Middle frontal gyrus (tissue), 1 donor: ENCODE data around the gene PINK1.

Experiments
- DNase-seq: peaks from one replicate; pipeline ENCODE4 v3.0.0-alpha.2; 2015; ENCODE audit warnings: low spot score; ENCODE audit errors: extremely low spot score

Gene PINK1

DNA sequence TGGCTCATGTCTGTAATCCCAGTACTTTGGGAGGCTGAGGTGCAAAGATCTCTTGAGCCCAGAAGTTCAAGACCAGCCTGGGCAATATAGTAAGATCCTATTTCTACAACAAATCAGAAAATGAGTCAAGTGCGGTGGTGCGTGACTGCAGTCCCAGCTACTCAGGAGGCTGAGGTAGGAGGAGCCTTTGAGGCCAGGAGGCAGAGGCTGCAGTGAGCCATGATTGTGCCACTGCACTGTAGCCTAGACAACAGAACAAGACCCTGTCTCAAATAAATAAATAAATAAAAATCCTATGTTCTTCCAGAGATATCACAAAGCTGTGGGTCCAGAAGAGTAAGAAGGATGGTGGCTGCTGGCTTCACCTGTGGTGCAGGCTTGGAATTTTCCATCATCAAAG is 22.3 kb upstream of the PINK1 start:
- no peak for DNase-seq

DNA sequence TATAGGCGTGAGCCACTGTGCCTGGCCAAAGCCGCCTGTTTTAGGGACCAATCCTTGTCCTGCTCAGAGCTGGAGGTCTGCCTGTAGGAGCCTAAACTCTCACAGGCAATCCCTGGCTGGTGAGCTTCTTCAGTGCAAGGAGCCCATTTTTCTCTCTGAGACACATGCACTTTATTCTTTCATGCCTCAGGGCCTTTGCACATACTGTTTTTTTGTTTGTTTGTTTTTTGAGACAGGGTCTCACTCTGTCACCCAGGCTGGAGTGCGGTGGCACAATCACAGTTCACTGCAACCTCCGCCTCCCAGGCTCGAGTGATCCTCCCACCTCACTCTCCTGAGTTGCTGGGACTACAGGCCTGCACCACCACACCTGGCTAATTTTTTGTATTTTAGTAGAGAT is 21.6 kb upstream of the PINK1 start:
- no peak for DNase-seq

DNA sequence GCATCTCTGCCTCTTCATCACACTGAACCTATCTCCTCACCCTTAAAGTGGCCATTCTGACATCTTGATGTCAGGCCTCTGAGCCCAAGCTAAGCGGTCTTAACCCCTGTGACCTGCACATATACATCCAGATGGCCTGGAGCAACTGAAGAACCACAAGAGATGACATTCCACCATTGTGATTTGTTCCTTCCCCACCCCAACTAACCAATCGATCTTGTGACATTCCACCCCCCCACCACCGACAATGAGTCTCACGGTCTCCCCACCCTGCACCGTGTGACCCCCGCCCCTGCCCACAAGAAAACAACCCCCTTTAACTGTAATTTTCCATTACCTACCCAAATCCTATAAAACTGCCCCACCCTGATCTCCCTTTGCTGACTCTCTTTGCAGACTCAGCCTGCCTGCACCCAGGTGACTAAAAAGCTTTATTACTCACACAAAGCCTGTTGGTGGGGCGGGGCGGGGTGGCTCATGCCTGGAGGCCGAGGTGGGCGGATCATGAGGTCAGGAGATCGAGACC is 21.0 kb upstream of the PINK1 start:
- no peak for DNase-seq

DNA sequence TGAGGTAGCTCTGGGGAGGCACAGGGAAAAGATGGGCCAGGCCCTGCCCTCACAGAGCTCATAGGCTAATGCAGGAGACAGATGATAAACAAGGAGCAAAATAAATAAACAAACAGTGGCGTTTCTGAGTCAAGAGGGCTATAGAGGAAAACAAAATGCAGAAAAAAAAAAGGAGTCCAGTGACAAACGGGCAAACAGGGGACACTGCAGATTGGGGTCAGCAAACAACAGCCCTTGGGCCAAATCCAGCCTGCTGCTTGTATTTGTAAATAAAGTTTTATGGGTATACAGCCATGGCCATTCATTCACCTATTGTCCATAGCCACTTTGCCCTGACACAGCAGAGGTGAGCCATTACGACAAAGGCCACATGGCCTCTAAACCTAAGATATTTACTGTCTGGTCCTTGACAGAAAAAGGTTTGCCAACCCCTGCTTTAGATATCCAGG is 19.1 kb upstream of the PINK1 start:
- DNase-seq = no peak

DNA sequence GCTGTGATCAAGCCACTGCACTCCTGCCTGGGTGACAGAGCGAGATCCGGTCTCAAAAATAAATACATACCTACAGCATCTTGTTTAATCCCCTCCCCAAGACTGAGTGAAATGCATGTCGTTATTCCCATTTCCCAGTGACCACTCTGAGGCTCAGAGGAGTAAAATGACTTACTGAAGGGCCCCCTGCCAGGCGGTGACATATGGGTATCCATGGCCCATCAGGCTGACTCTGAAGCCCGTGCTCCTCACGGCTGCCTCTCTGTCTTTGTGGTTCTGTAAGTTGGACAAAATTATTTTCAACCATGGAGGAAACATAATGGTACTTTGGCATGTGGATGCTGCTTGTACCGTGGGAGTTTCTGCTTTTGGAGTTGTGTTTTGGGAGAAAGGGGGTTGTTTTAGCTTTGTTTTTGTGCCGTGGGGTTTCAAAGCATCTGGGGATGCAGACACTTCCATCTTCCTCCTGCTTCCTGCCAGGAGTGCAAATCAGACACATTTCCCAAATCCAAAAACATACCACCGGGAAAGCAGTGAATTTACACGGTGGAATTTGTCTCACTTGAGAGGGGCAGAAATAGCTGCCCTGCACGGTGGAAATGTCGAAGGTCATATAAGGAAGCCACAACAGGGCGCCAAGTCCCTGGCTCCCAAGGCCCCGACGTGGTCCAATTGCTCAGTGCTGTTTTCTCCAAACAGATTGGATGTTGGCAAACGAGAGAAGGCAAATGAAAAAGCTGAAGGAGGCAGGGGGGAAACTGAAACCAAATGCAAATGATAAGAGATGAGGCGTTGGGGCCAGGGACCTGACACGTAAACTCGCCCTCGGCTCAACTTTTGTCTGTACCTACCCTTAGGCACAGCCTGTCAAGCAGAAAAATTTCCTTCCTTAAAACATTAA is 17.1 kb upstream of the PINK1 start:
- DNase-seq = no peak

DNA sequence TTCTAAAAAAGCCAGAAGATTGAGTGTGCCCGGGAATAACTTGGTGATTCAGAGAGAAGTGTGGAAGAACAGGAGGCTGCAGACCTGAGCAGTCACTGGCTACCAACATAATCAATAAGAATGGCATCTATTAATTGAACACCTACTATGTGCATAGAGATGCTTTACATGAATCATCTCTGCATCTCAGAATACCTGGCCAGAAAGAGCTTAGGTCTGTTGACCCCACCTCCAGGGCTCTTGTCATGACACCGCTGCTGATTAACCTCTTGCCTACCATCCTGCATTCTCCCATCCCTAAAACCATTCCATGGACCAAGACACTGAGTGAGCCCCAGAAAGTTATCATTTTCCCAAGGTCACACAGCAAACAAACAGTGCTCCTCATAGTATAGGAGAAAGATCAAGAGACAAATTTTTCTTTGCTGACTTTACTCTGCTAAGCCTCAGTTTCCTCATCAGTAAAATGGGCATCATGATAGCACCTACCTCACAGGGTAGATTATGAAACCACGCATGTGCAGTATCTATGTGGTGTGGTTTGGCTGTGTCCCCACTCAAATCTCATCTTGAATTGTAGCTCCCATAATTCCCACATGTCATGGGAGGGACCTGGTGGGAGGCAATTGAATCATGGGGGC is 16.3 kb upstream of the PINK1 start:
- no peak for DNase-seq

DNA sequence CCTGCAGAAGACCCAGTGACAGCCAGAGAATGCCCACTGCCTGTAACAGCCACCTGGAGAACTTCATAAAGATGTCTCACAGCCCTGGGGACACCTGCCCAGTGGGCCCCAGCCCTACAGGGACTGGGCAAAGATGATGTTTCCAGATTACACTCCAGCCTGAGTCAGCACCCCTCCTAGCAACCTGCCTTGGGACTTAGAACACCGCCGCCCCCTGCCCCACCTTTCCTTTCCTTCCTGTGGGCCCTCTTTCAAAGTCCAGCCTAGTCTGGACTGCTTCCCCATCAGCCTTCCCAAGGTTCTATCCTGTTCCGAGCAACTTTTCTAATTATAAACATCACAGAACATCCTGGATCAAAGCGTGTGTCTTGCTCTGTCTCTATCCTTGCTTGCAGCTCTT is 14.7 kb upstream of the PINK1 start:
- DNase-seq = no peak

DNA sequence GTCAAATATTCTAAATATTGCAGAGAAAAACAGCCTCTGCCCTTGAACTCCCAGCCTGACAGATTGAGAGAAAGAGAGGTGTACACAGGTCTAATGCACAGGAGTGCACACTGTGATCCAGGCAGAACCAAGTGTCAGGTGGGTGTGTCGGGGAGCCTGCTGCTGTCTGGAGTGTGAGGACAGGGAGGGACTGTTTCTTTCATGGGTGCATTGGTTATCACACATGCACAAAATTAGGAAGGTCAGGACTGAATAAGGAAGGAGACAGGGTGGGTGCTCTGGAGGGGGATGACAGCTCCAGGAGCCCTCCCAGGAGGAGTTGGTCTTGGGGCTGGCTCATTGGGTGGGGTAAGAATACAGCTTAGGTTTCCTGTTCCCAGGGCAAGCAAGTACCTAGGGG is 13.3 kb upstream of the PINK1 start:
- DNase-seq = no peak

DNA sequence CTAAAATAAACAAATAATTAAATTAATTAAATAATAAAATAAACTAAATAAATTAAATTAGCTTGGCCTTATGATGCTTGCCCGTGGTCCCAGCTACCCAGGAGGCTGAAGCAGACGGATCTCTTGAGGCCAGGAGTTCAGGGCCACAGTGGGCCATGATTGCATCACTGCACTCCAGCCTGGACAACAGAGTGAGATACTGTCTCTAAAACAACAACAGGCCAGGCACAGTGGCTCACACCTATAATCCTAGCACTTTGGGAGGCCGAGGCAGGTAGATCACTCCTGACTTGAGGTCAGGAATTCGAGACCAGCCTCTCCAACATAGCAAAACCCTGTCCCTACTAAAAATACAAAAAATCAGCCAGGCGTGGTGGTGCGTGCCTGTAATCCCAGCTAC is 12.2 kb upstream of the PINK1 start:
- DNase-seq = no peak

DNA sequence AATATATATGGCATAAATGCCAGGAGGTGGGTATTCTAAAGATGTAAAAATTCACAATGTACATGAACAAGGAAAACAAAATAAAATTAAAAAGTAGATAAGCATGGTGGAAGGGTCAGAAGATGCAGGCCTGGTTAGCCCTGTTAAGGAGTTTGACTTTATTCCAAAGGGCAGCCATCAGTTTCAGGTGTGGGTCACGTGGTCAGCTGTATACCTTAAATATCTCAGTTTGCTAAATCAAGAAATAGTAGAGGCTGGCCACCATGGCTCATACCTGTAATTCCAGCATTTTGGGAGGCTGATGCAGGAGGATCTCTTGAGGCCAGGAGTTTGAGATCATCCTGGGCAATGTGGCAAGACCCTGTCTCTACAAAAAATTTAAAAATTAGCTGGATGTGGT is 8.5 kb upstream of the PINK1 start:
- DNase-seq = no peak

DNA sequence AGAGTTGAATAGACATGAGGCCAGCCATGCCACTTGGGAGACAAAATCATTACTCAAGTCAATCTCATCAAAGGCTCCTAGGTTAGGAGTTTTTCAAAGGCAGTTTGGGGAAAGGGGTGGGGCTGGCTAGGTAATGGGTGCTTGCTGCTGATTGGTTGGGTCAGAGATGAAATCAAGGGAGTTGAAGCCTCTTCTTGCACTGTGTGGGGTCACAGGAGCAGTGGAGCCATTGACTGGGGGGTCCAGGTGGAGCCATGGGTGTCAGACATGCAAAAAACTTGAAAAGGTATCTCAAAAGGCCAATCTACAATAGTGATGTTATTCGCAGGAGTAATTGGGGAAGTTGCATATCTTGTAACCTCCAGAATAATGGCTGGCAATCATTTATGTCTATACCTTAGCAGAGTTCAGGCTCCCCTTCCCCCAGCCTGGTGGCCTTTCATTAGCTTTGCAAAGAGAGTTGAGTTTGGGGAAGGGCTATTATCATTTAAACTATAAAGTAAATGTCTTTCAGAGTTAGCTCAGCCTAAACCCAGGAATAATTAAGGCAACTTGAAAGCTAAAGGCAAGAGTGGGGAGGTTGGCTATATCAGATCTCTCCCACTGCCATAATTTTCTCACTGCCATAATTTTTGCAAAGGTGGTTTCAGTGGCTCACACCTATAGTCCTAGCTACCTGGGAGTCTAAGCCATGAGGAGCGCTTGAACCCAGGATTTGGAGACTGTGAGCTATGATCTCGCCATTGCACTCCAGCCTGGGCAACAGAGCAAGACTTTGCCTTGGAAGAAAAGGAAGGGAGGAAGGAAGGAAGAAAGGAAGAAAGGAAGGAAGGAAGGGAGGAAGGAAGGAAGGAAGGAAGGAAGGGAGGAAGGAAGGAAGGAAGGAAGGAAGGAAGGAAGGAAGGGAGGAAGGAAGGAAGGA is 7.8 kb upstream of the PINK1 start:
- no peak for DNase-seq

DNA sequence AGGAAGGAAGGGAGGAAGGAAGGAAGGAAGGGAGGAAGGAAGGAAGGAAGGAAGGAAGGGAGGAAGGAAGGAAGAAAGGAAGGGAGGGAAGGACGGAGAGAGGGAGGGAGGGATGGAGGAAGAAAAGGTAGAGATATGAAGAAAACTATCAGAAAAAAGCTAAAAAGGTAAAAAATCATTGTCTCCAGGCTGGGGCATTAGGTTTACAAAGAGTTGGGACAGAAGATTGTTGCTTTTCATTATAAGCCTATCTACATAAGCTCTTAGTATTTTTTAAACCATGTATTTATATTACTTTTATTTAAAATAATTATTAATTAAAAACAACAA is 7.2 kb upstream of the PINK1 start:
- no peak for DNase-seq

DNA sequence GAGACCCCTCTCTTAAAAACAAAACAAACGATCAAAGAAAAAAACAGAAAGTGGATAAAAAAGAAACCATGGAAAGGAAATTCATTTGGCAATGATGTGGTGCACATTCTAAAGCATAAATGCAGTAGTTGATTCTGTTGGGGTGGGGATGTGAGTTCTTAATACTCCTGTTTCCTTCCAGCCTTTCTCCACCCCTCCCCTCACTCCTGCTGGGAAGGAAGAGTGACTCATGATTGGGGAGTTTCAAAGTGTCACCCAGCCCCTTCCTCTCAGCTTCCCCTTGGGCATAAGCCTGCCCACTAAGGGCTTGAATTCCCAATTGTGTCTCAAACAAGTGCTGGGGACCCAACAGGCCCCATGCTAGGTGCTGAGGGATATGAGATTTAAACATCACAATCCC is 6.7 kb upstream of the PINK1 start:
- DNase-seq = no peak

DNA sequence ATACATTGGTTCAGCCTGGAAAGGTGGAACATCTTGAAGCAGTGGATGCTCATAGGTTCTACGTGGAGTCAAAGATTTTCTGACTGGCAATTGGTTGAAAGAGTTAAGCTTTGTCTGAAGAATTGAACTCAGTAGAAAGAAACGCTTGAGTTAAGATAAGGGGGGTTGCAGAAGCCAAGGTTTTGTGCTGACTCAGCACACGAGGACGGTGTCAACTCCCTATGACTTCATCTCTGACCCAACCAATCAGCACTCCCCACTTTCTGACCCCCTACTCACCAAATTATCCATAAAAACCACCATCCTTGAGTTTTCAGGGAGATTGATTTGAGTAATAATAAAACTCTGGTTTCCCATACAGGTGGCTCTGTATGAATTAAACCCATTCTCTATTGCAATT is 2.5 kb upstream of the PINK1 start:
- no peak for DNase-seq

DNA sequence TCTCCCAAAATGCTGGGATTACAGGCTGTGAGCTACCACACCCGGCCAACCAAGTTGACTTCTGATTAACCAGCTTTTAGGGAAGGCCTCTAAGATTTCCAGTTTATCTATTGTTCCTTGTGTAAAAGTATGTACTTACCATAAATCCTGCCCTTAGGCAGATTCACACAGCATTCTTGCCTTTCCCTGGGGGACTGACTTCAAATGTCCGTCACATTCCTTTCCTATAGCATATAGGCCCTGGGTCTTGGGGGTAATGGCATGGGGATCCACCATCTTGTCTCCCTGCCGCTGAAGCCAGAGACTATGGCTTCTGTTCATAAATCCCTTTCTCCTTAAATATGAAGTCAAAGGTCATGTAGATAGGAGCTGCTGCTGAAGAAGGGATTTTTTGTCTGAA is 872 bp upstream of the PINK1 start:
- DNase-seq = no peak

DNA sequence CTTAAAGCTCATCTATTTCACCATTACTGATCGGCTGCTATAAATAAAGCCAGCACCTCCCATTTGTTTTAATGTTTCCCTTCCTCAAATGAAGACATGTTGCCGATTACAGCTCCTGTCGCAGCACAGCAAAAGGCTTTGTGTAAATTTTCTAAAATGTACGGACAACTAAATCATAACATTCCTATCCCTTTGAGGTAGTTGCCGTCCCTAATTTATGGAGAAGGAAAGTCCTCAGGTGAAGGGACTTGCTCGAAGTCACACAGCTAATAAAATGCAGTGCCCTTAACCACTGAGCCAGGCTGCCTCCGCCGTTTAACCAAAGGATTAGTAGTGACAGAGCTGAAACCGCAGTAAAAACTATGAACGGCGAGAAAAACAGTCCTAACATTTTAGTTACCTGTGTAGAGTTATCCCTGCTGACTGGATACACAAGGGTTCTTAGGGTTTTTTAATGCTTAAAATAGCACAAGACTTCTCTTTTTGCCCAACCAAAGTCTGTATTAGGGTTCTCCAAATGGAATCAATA is 871 bp downstream of the PINK1 start:
- DNase-seq = no peak

DNA sequence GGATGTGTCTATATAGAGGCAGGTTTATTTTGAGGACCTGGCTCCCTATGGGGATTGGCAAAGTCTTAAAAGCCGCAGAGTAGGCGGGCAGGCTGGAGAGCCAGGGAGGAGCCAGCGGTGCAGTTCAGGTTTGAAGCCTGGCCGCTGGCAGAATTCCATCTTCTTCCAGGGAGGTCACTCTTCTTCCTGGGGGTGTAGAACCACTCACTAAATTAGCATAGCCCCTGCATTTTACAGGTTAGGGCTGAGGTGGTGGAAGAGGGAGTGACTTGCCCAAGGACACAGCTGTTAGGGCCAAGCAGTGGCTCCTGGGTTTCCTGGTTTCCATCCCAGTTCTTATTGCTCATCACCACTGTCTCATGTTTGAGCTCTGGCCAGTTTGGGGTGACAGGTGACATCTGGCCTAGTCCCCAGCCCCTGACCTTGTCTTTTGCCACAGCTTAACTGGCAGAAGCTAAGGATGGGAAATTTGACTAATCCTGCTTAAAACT is 1.4 kb downstream of the PINK1 start:
- DNase-seq = no peak

DNA sequence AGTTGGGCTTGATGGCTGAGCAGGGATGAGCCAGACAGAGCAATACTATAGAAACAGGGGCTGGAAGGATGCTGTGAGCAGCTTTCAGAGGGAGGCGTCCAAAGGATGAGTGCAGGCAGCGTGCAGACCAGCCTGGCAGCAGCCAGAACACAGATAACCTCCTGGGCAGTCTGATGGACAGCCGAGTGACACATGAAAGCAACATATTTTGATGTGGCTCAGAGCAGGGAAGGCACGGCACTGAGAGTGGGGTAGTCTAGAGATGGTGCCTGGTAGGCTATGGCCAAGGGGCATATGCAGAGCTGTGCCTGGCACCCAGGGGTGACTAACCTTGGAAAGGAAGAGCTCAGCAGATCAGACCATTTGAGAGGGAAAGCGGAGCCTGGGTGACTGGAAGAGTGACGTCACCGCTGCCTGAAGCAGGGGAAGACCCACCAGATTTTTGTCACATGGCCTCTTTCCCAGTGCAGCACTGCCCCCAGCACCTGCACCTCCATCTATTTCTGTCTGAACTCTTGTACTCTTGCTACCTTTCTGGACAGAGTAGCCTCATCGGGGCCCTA is 3.6 kb downstream of the PINK1 start:
- no peak for DNase-seq

DNA sequence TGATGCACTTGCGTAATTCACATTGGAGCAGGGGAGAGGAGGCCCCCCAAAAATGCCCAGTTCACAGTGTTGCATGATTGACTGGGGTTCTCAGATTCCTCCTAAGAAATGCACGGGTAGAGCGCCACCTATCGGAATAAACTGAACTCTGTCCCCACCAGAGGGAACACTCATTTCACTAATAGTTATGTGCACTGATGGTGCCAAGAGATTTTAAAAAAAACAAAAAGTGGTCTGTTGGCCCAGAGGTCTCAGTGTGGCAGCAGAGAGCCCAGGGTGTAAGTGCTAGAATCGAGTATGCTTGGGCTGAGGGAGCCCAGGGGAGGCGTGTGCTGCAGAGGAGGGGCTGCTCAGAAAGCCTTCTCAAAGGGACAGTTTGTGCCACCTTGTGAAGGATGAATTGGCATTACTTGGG is 6.9 kb downstream of the PINK1 start:
- peak; percentile 37 for DNase-seq

DNA sequence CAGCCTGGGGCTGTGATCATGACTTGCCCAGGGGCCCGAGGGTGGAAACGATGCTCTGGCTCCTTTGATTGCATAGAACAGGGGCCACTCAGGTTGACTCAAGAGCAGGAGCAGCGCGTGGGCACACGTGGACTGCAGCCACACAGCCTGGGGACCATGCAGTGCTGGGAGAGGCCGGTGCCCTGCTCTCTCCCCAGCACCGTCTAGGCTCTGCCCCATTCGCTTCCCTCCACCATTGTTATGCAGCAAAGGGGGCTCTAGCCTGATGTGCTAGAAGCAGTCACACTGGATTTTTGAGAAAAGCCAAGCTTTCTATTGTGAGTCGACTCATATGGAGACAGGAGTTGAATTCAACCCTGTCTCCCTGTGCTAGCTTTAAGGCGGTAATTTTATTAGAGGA is 8.7 kb downstream of the PINK1 start:
- DNase-seq = no peak

DNA sequence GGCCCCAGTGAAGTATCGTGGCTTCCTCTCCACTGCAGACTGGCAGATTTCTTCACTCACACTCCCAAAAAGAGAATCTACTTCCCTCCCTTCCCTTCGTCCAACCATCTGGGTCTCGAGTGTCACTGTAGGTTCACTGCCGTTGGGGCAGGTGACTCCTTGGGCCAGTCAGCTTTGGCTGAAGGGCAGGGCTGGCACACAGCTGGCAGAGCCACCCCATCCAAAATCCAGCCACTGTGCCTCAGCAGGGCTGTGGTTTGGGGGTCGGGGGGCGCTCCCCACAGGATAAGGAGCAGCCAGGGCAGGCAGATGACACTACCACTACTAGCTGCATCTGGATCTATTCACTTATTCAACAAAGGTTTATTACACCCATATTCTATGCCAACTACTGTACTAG is 9.8 kb downstream of the PINK1 start:
- no peak for DNase-seq
